K562 (cell line): ENCODE measurements around the gene ELOVL1. TPM values are rescaled to one million over a fixed set of nuclear protein-coding genes. Genes with fewer than 3 reads are reported as not detected.

Experiments
- ATF2 ChIP-seq: sonication (generic); formaldehyde crosslinking; IDR thresholded peaks from 2 replicates; pipeline ENCODE4 v1.8.1; 2022; ENCODE audit warnings: missing genetic modification reagents
- CREM ChIP-seq: IDR thresholded peaks from 2 replicates; pipeline ENCODE4 v1.6.1; 2014; ENCODE audit warnings: antibody characterized with exemption, low read depth
- DEAF1 ChIP-seq: fragments of 450-650 bp; formaldehyde crosslinking; IDR thresholded peaks from 2 replicates; pipeline ENCODE4 v1.4.0; 2020; ENCODE audit warnings: mild to moderate bottlenecking, moderate library complexity
- E2F3 ChIP-seq: fragments of 250-450 bp; sonication (Bioruptor Pico); IDR thresholded peaks from 2 replicates; pipeline ENCODE4 v1.4.0; 2020; ENCODE audit warnings: mild to moderate bottlenecking
- FOSL1 ChIP-seq: fragments of 200-800 bp; sonication (Bioruptor generic); conservative IDR thresholded peaks from 2 replicates; pipeline ENCODE4 v1.6.1; 2016; ENCODE audit warnings: missing genetic modification characterization, missing compliant biosample characterization
- FOXK2 ChIP-seq, 2 experiments: fragments of 450-650 bp; IDR thresholded peaks in 1 of 2; conservative IDR thresholded peaks in 1 of 2; 2 replicates each; pipeline ENCODE4 v1.6.1; 2016; ENCODE audit warnings: low read depth in 2 of 2, mild to moderate bottlenecking in 1 of 2
- HMGXB4 ChIP-seq: sonication (generic); formaldehyde crosslinking; IDR thresholded peaks from 2 replicates; pipeline ENCODE4 v1.8.1; 2023; ENCODE audit warnings: mild to moderate bottlenecking, missing genetic modification reagents
- ID3 ChIP-seq, 2 experiments: fragments of 250-450 bp in 1 of 2; fragments of 450-650 bp in 1 of 2; sonication (Bioruptor Pico) in 1 of 2; IDR thresholded peaks; 2 replicates each; pipeline versions ENCODE4 v1.6.1 to v1.8.0; 2016 to 2021; ENCODE audit warnings: mild to moderate bottlenecking in 2 of 2, moderate library complexity in 2 of 2, missing compliant biosample characterization in 1 of 2, missing genetic modification characterization in 1 of 2
- PTBP1 ChIP-seq: fragments of 200-400 bp; formaldehyde crosslinking; IDR thresholded peaks from 2 replicates; pipeline ENCODE4 v1.6.1; 2017; ENCODE audit warnings: low read depth, low read length
- U2AF2 ChIP-seq: fragments of 200-400 bp; formaldehyde crosslinking; optimal IDR thresholded peaks from 2 replicates; pipeline ENCODE3; 2017; ENCODE audit warnings: low read depth, mild to moderate bottlenecking, low read length
- ZBTB2 ChIP-seq: fragments of 450-650 bp; IDR thresholded peaks from 2 replicates; pipeline ENCODE4 v1.6.1; 2016; ENCODE audit warnings: antibody characterized with exemption
- ZBTB43 ChIP-seq: sonication (generic); formaldehyde crosslinking; IDR thresholded peaks from 2 replicates; pipeline ENCODE4 v1.8.0; 2023; ENCODE audit warnings: mild to moderate bottlenecking, missing genetic modification reagents
- ZEB2 ChIP-seq: fragments of 450-650 bp; IDR thresholded peaks from 2 replicates; pipeline ENCODE4 v1.6.1; 2016
- ZFP91 ChIP-seq: sonication (generic); formaldehyde crosslinking; IDR thresholded peaks from 2 replicates; pipeline ENCODE4 v1.8.0; 2022; ENCODE audit warnings: mild to moderate bottlenecking, missing genetic modification reagents
- ZNF324 ChIP-seq: fragments of 250-450 bp; sonication (Bioruptor Pico); IDR thresholded peaks from 2 replicates; pipeline ENCODE4 v1.4.0; 2020; ENCODE audit warnings: mild to moderate bottlenecking
- ZNF511 ChIP-seq: sonication (generic); formaldehyde crosslinking; IDR thresholded peaks from 2 replicates; pipeline ENCODE4 v1.8.0; 2022; ENCODE audit warnings: mild to moderate bottlenecking, missing genetic modification reagents
- polyA plus RNA-seq, 8 experiments: library from polyadenylated mRNA; depleted of rRNA in 4 of 8; stranded (reverse) in 5 of 8; unstranded in 3 of 8; fragments of >200 nt; fragmentation: Nextera tagmentation in 2 of 8; fragmentation: Illumina TruSeq in 1 of 8; extraction: Ambion mirVana in 2 of 8; extraction: Trizol in 1 of 8; gene quantifications; 2 replicates each; pipeline versions ENCODE4 v1.2.1 to v1.2.3, GENCODE V29; 2011 to 2014; ENCODE audit warnings: inconsistent platforms in 1 of 8, missing spikeins in 1 of 8
- total RNA-seq, 7 experiments: library from RNA; depleted of rRNA in 6 of 7; stranded (reverse); fragments of >200 nt in 6 of 7; fragmentation: Illumina TruSeq in 2 of 7; extraction: Trizol in 2 of 7; gene quantifications; 2 replicates each; pipeline versions ENCODE4 v1.2.1 to v1.2.3, GENCODE V29; 2011 to 2021; ENCODE audit warnings: low replicate concordance in 1 of 7

The ELOVL1 gene
- total and polyA plus RNA-seq, 9 of the 15 experiments (the other 6 are each of a cell fraction or from before 2014, with no cell fraction given) = 51.0 to 157 (median 70.3) TPM

- no peak for TF ChIP-seq U2AF2
- TF ChIP-seq FOSL1 (tag) = peak; percentile 65
- TF ChIP-seq PTBP1 = no peak
- no peak for TF ChIP-seq HMGXB4 (CRISPR knock-in tag)
- no peak for TF ChIP-seq ZNF511 (CRISPR knock-in tag)
- TF ChIP-seq ATF2 (CRISPR knock-in tag) = no peak
- no peak for TF ChIP-seq DEAF1 (CRISPR knock-in tag)
- TF ChIP-seq FOXK2 (conservative IDR thresholded peaks at IDR 0.05 in 1 of 2, IDR thresholded peaks at IDR 0.05 in 1 of 2; ENCODE audit: low read depth in 2 of 2) = 0 out of 4 replicates have a peak, but pooled peaks of 1 of the 2 experiments have one; percentile 32
- peak; percentile 65; the same call in 1 of the 2 replicates for TF ChIP-seq ZEB2
- peak; percentile 43; the same call in 1 of the 2 replicates for TF ChIP-seq CREM
- TF ChIP-seq ZBTB2 = no peak
- no peak for TF ChIP-seq E2F3
- TF ChIP-seq ZFP91 (CRISPR knock-in tag) = no peak
- TF ChIP-seq ZBTB43 (CRISPR knock-in tag) = no peak
- TF ChIP-seq ZNF324 (CRISPR knock-in tag) = no peak
- TF ChIP-seq ID3 (CRISPR knock-in tag; IDR thresholded peaks at IDR 0.05) = no peak
- peak; percentile 73; the same call in 1 of the 2 replicates for TF ChIP-seq ID3 (tag; IDR thresholded peaks at IDR 0.05)
Observed at GRCh38 chr1:43405219-43405875, 37.5 kb upstream of the ELOVL1 start (continued).
